ENCODE data around the gene SIGLEC8. TPM values are rescaled to one million over a fixed set of nuclear protein-coding genes. Genes with fewer than 3 reads are reported as not detected.

SIGLEC8 gene
- total and polyA plus RNA-seq, 2 experiments from 2014 or later, result not detected

GRCh38 chr19:51440846-51441409 lies 17.3 kb downstream of the SIGLEC8 start:
- Histone ChIP-seq H3K79me2 (ENCODE audit: insufficient read depth) (no peaks in the 10 kb centered on the region), H3K36me3 (ENCODE audit: low read depth) (no peaks in the 10 kb centered on the region), H4K20me1 (ENCODE audit: insufficient read depth) (no peaks in the 10 kb centered on the region), H3K27me3 (replicated peaks; ENCODE audit: insufficient read depth) (no peaks in the 10 kb centered on the region; the same call in 1 of the 2 replicates), H3K9me2 (ENCODE audit: insufficient read depth) (no peaks in the 10 kb centered on the region), H3K27ac (no peak overlapping the region), H3F3A (ENCODE audit: insufficient read depth) (no peaks in the 10 kb centered on the region), H3K4me1 (ENCODE audit: insufficient read depth) (no peaks in the 10 kb centered on the region), H3K4me3 (no peak overlapping the region), H3K4me2 (ENCODE audit: unreplicated experiment) (no peak overlapping the region), H2AFZ (no peak overlapping the region), H3K9me3 (ENCODE audit: low read depth) (no peaks in the 10 kb centered on the region), H3K9ac (no peak overlapping the region)
- DNase-seq, result peak; percentile 35
- 23 to 27% methylated on average over 11 of the region's 11 CpGs for WGBS, 2 experiments (ENCODE audit: low coverage in 1 of 2, low lambda C conversion rate in 2 of 2, missing lambda C conversion rate in 2 of 2)
- in situ Hi-C loops (cut with MboI), result no loop called here
- TF ChIP-seq EZH2phosphoT487 (IDR thresholded peaks at IDR 0.05; ENCODE audit: insufficient read depth, low read depth), result no peak
- no peak for TF ChIP-seq EZH2 (IDR thresholded peaks at IDR 0.05; ENCODE audit: insufficient read depth, poor library complexity, severe bottlenecking)

- H3K4me1 ChIP-seq (ENCODE audit: insufficient read depth), result no peaks in the 10 kb centered on the region
- H3F3A ChIP-seq (ENCODE audit: insufficient read depth), result no peaks in the 10 kb centered on the region
- WGBS, 2 experiments (ENCODE audit: low coverage in 1 of 2, low lambda C conversion rate in 2 of 2, missing lambda C conversion rate in 2 of 2), result 5 to 13% methylated on average over 2 of the region's 2 CpGs
- no peaks in the 10 kb centered on the region for H3K79me2 ChIP-seq (ENCODE audit: insufficient read depth)
- no peaks in the 10 kb centered on the region; the same call in 1 of the 2 replicates for H3K27me3 ChIP-seq (replicated peaks; ENCODE audit: insufficient read depth)
- H2AFZ ChIP-seq, result no peak overlapping the region
- DNase-seq, result no peak
- no peaks in the 10 kb centered on the region for H3K9me2 ChIP-seq (ENCODE audit: insufficient read depth)
- TF ChIP-seq EZH2phosphoT487 (IDR thresholded peaks at IDR 0.05; ENCODE audit: insufficient read depth, low read depth) (no peak), EZH2 (IDR thresholded peaks at IDR 0.05; ENCODE audit: insufficient read depth, poor library complexity, severe bottlenecking) (no peak)
- H3K4me3 ChIP-seq, result no peak overlapping the region
- H3K27ac ChIP-seq, result no peak overlapping the region
- in situ Hi-C loops (cut with MboI), result no loop called here
- no peak overlapping the region for H3K4me2 ChIP-seq (ENCODE audit: unreplicated experiment)
- H3K9me3 ChIP-seq (ENCODE audit: low read depth), result no peaks in the 10 kb centered on the region
- H3K36me3 ChIP-seq (ENCODE audit: low read depth), result no peaks in the 10 kb centered on the region
- H4K20me1 ChIP-seq (ENCODE audit: insufficient read depth), result no peaks in the 10 kb centered on the region
- H3K9ac ChIP-seq, result no peak overlapping the region
These were observed 18.2 kb downstream of the SIGLEC8 start for GRCh38 chr19:51440052-51440451.

- no peak overlapping the region for H3K27ac ChIP-seq
- WGBS, 2 experiments (ENCODE audit: low coverage in 1 of 2, low lambda C conversion rate in 2 of 2, missing lambda C conversion rate in 2 of 2), result 35 to 46% methylated on average over 5 of the region's 5 CpGs
- no peak overlapping the region for H2AFZ ChIP-seq
- H4K20me1 ChIP-seq (ENCODE audit: insufficient read depth), result no peaks in the 10 kb centered on the region
- no peaks in the 10 kb centered on the region for H3K9me3 ChIP-seq (ENCODE audit: low read depth)
- no peaks in the 10 kb centered on the region; the same call in 1 of the 2 replicates for H3K27me3 ChIP-seq (replicated peaks; ENCODE audit: insufficient read depth)
- no peak overlapping the region for H3K4me2 ChIP-seq (ENCODE audit: unreplicated experiment)
- H3K9ac ChIP-seq, result no peak overlapping the region
- H3K36me3 ChIP-seq (ENCODE audit: low read depth), result no peaks in the 10 kb centered on the region
- in situ Hi-C loops (cut with MboI), result no loop called here
- no peaks in the 10 kb centered on the region for H3K79me2 ChIP-seq (ENCODE audit: insufficient read depth)
- H3K4me3 ChIP-seq, result no peak overlapping the region
- H3K4me1 ChIP-seq (ENCODE audit: insufficient read depth), result no peaks in the 10 kb centered on the region
- TF ChIP-seq EZH2phosphoT487 (IDR thresholded peaks at IDR 0.05; ENCODE audit: insufficient read depth, low read depth) (no peak), EZH2 (IDR thresholded peaks at IDR 0.05; ENCODE audit: insufficient read depth, poor library complexity, severe bottlenecking) (no peak)
- H3F3A ChIP-seq (ENCODE audit: insufficient read depth), result no peaks in the 10 kb centered on the region
- H3K9me2 ChIP-seq (ENCODE audit: insufficient read depth), result no peaks in the 10 kb centered on the region
- DNase-seq, result peak; percentile 38
These were observed 19.2 kb downstream of the SIGLEC8 start for GRCh38 chr19:51439021-51439465.

- in situ Hi-C loops (cut with MboI), result no loop called here
- WGBS, 2 experiments (ENCODE audit: low coverage in 1 of 2, low lambda C conversion rate in 2 of 2, missing lambda C conversion rate in 2 of 2), result 23 to 44% methylated on average over 1 of the region's 1 CpG
These were observed 23.8 kb downstream of the SIGLEC8 start for GRCh38 chr19:51434456-51434855.

More at GRCh38 chr19:51434456-51434855, 23.8 kb downstream of the SIGLEC8 start:
- no peak overlapping the region for H3K4me2 ChIP-seq (ENCODE audit: unreplicated experiment)
- H3K27me3 ChIP-seq (replicated peaks; ENCODE audit: insufficient read depth), result no peaks in the 10 kb centered on the region
- no peaks in the 10 kb centered on the region for H3K9me2 ChIP-seq (ENCODE audit: insufficient read depth)
- no peaks in the 10 kb centered on the region for H3K9me3 ChIP-seq (ENCODE audit: low read depth)
- no peak overlapping the region for H3K9ac ChIP-seq
- H3K4me1 ChIP-seq (ENCODE audit: insufficient read depth), result no peaks in the 10 kb centered on the region
- H3K79me2 ChIP-seq (ENCODE audit: insufficient read depth), result no peaks in the 10 kb centered on the region
- no peaks in the 10 kb centered on the region for H3F3A ChIP-seq (ENCODE audit: insufficient read depth)
- no peak overlapping the region for H3K4me3 ChIP-seq
- no peak for DNase-seq
- no peak overlapping the region for H3K27ac ChIP-seq
- TF ChIP-seq EZH2 (IDR thresholded peaks at IDR 0.05; ENCODE audit: insufficient read depth, poor library complexity, severe bottlenecking) (no peak), EZH2phosphoT487 (IDR thresholded peaks at IDR 0.05; ENCODE audit: insufficient read depth, low read depth) (no peak)
- no peaks in the 10 kb centered on the region for H3K36me3 ChIP-seq (ENCODE audit: low read depth)
- H4K20me1 ChIP-seq (ENCODE audit: insufficient read depth), result no peaks in the 10 kb centered on the region
- no peak overlapping the region for H2AFZ ChIP-seq
